OCI-LY1 (cell line): ENCODE data around the gene ABCC6.
"Not testable (repeated sequence)": the region's sequence is repeated elsewhere in the genome, so short reads cannot be mapped to it uniquely, and the experiment has no call there.

ENCODE experiments used
- CTCF ChIP-seq: fragments of 200-600 bp; sonication (generic), shearing (Covaris generic); IDR thresholded peaks from 2 replicates; pipeline ENCODE4 v1.5.1; 2017; ENCODE audit warnings: mild to moderate bottlenecking, antibody characterized with exemption, low read length, moderate library complexity, mixed read lengths
- EZH2 ChIP-seq: fragments of 200-600 bp; sonication (generic), shearing (Covaris generic); IDR thresholded peaks from 2 replicates; pipeline ENCODE4 v1.8.0; 2017; ENCODE audit warnings: borderline replicate concordance, mixed run types, mild to moderate bottlenecking, antibody characterized with exemption, low read length, moderate library complexity, mixed read lengths

DNA sequence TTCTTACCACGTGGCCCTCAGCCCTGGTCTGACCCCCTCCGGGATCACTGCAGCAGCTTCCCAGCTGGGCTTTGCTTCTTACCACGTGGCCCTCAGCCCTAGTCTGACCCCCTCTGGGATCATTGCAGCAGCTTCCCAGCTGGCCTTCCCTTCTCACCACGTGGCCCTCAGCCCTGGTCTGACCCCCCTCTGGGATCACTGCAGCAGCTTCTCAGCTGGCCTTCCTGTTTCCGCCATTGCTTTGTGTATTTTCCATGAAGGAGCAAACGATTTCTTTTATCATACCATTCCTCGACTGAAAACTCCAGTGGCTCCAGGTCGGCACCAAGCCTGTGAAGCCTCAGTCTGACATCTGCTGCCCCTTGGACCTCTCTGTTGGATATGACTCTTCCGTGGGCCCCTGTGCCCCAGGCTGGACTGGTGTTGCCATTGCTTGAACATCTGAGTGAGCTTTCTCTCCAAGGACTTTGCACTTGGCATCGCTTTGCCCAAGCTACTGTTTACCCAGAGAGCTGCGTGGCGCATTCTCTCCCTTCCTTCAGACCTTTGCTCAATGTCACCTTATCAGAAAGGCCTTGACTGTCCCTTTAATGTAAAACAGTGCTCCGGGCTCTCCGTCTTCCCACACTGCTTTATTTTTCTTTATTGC, 49.4 kb upstream of the ABCC6 start:
- not testable (repeated sequence) for TF ChIP-seq EZH2, CTCF
